GM06990 (cell line): Measurements from ENCODE around the gene PDCL2.

ENCODE experiments used
- DNase-seq: peaks from one replicate; pipeline ENCODE4 v3.0.0-alpha.2; 2011; ENCODE audit not compliant: insufficient read length; ENCODE audit errors: extremely low read depth
- H3K27me3 ChIP-seq: replicated peaks from 2 replicates; pipeline ENCODE4 v1.6.0; 2011; ENCODE audit warnings: low read length; ENCODE audit not compliant: control insufficient read depth, insufficient read depth
- H3K36me3 ChIP-seq: 2 replicates; pipeline ENCODE4 v1.5.1; 2011; ENCODE audit warnings: low read length; ENCODE audit not compliant: control insufficient read depth, insufficient read depth
- H3K4me3 ChIP-seq: replicated peaks from 2 replicates; pipeline ENCODE4 v1.5.1; 2011; ENCODE audit warnings: low read depth, mild to moderate bottlenecking, control low read depth, low read length
- TF ChIP-seq, protein P1 (sequence below): IDR thresholded peaks from 2 replicates; pipeline ENCODE4 v1.5.1; 2011; ENCODE audit warnings: low read length, control low read depth, mild to moderate bottlenecking, inconsistent platforms; ENCODE audit not compliant: insufficient read depth, poor library complexity, severe bottlenecking

PDCL2 gene

DNA sequence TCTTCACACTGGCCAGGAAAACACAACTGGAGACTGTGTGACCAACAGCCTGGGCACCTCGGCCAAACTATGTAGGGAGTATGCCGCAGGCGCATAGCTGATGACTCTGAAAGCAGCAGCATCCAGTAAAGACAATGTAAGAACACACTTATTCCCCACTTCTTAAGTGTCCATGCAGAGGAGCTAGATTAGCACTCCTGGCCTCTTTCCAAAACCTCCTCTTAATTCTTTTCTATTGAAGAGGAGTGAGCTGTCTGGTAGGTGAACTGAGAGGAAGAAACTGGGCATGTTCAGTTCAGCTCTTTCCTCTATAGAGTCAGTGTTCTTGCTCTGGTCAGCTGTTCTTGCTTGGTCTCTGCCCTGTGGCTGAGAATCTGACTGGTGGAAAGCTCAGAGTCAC lies 23.0 kb upstream of the PDCL2 start:
- TF ChIP-seq, protein P1, sequence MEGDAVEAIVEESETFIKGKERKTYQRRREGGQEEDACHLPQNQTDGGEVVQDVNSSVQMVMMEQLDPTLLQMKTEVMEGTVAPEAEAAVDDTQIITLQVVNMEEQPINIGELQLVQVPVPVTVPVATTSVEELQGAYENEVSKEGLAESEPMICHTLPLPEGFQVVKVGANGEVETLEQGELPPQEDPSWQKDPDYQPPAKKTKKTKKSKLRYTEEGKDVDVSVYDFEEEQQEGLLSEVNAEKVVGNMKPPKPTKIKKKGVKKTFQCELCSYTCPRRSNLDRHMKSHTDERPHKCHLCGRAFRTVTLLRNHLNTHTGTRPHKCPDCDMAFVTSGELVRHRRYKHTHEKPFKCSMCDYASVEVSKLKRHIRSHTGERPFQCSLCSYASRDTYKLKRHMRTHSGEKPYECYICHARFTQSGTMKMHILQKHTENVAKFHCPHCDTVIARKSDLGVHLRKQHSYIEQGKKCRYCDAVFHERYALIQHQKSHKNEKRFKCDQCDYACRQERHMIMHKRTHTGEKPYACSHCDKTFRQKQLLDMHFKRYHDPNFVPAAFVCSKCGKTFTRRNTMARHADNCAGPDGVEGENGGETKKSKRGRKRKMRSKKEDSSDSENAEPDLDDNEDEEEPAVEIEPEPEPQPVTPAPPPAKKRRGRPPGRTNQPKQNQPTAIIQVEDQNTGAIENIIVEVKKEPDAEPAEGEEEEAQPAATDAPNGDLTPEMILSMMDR, result no peak
- Histone ChIP-seq H3K27me3 (no peaks in the 10 kb centered on the region), H3K4me3 (no peak overlapping the region), H3K36me3 (no peaks in the 10 kb centered on the region)
- no peak for DNase-seq

DNA sequence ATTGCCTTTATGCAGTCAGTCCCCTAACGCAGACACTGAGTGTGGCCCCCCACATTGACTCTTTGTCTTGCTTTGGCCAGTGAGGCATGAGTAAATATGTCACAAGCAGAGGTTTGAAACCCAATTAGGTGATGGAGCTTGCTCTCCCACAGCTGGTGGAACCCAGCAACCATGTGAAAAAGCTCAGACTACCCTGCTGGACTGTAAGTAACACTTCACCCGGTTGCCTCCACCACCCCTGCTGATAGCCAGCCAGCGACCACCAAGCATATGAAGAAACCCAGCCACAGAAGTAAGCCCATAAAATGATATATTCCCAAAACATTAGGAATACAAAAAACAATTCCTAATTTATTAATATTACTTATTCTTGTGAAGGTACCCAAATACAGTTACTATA lies 21.6 kb upstream of the PDCL2 start:
- no peak for DNase-seq
- TF ChIP-seq, protein P1, result no peak
- Histone ChIP-seq H3K27me3 (no peaks in the 10 kb centered on the region), H3K4me3 (no peak overlapping the region), H3K36me3 (no peaks in the 10 kb centered on the region)

DNA sequence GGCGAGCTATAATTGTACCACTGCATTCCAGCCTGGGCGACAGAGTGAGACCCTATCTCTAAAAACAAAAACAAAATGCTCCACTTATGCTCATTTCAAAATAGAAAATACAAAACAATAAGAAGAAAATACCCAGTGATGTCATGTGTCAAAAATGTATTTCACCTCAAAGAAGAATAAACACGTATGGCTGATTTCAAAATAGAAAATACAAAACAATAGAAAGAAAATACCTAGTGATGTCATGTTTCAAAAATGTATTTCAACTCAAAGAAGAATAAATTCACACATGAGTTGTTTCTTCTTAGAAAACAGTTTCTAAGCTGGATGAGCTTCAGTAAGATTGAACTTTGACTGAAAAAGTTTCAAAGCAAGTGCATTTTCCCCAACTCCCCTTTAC lies 20.3 kb upstream of the PDCL2 start:
- Histone ChIP-seq H3K27me3 (no peaks in the 10 kb centered on the region), H3K4me3 (no peak overlapping the region)

DNA sequence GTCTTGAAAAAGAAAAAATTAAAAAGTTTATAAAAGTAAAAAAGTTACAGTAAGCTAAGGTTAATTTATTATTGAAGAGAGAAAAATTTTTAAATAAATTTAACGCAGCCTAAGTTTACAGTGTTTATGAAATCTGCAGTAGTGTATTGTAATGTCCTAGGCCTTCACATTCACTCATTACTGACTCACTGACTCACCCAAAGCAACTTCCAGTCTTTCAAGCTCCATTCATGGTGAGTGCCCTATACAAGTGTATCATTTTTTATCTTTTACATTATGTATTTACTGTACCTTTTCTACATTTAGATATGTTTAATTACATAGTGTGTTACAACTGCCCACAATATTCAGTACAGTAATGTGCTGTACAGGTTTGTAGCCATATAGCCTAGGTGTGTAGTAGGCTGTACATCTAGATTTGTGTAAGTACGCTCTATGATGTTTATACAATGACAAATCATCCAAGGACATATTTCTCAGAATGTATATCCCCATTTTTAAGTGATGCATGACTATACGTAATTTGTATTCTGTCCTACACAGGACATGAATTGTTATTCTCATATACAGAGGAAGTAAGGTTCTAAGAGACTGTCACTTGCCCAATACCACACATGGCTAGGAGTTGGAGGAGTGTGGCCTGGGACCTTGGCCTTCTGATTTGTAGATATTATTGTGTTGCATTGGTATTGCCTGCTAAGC lies 19.5 kb upstream of the PDCL2 start:
- H3K4me3 ChIP-seq, result no peak overlapping the region
- H3K36me3 ChIP-seq, result no peaks in the 10 kb centered on the region
- no peaks in the 10 kb centered on the region for H3K27me3 ChIP-seq
- TF ChIP-seq, protein P1, result no peak
- no peak for DNase-seq

More for the DNA sequence above, 20.3 kb upstream of the PDCL2 start:
- TF ChIP-seq, protein P1, result no peak
- H3K36me3 ChIP-seq, result no peaks in the 10 kb centered on the region
- no peak for DNase-seq

DNA sequence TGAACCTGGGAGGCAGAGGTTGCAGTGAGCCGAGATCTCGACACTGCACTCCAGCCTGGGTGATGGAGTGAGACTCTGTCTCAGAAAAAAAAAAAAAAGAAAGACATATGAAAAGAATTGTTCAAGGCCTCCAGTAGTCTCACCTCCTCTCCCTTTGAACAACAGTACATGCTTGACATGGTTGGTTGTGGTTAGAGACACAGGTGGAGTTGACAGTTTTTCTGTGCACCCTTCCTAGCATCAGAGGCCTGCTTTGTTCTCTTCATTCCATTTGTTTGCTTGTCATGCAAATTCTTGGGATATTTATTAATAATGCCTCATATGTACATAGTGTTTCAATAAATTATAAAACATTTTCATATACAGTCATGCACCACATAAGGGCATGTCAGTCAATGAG lies 18.3 kb upstream of the PDCL2 start:
- TF ChIP-seq, protein P1, result no peak
- no peak overlapping the region for H3K4me3 ChIP-seq
- no peaks in the 10 kb centered on the region for H3K27me3 ChIP-seq
- no peak for DNase-seq
- H3K36me3 ChIP-seq, result no peaks in the 10 kb centered on the region
